ENCODE data around the gene NOM1.
"Not testable (repeated sequence)": the region's sequence is repeated elsewhere in the genome, so short reads cannot be mapped to it uniquely, and the experiment has no call there.

Gene NOM1

GRCh38 chr7:156949541-156950380 lies at the start of gene NOM1:
Gene NOM1 (plus strand): TSS chr7:156949712. CDS start chr7:156949738, 26 bp downstream.
- DNase-seq, result peak; percentile 96
- in situ Hi-C loops (cut with HindIII; ENCODE audit: low pct_ligation_motif_present, low pct_unique_long_range_greater_than_20kb, low sequenced_read_pairs), result no loop called here

- DNase-seq, result not testable (repeated sequence)
Measured at GRCh38 chr7:156900093-156900492, 49.4 kb upstream of the NOM1 start.

GRCh38 chr7:156903232-156903909 lies 46.1 kb upstream of the NOM1 start:
- in situ Hi-C loops (cut with HindIII; ENCODE audit: low pct_ligation_motif_present, low pct_unique_long_range_greater_than_20kb, low sequenced_read_pairs), result no loop called here
- no peak for DNase-seq

More at GRCh38 chr7:156900093-156900492, 49.4 kb upstream of the NOM1 start:
- in situ Hi-C loops (cut with HindIII; ENCODE audit: low pct_ligation_motif_present, low pct_unique_long_range_greater_than_20kb, low sequenced_read_pairs), result not testable (repeated sequence)

- DNase-seq, result no peak
- in situ Hi-C loops (cut with HindIII; ENCODE audit: low pct_ligation_motif_present, low pct_unique_long_range_greater_than_20kb, low sequenced_read_pairs), result no loop called here
Measured at GRCh38 chr7:156906200-156906649, 43.3 kb upstream of the NOM1 start.

- no peak for DNase-seq
Measured at GRCh38 chr7:156907656-156908055, 41.9 kb upstream of the NOM1 start.

DNA sequence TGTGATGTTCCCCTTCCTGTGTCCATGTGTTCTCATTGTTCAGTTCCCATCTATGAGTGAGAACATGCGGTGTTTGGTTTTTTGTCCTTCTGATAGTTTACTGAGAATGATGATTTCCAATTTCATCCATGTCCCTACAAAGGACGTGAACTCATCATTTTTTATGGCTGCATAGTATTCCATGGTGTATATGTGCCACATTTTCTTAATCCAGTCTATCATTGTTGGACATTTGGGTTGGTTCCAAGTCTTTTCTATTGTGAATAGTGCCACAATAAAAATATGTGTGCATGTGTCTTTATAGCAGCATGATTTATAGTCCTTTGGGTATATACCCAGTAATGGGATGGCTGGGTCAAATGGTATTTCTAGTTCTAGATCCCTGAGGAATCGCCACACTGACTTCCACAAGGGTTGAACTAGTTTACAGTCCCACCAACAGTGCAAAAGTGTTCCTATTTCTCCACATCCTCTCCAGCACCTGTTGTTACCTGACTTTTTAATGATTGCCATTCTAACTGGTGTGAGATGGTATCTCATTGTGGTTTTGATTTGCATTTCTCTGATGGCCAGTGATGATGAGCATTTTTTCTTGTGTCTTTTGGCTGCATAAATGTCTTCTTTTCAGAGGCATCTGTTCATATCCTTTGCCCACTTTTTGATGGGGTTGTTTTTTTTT lies 39.8 kb upstream of the NOM1 start:
- DNase-seq; in situ Hi-C loops (cut with HindIII; ENCODE audit: low pct_ligation_motif_present, low pct_unique_long_range_greater_than_20kb, low sequenced_read_pairs): not testable (repeated sequence)

More at GRCh38 chr7:156907656-156908055, 41.9 kb upstream of the NOM1 start:
- in situ Hi-C loops (cut with HindIII; ENCODE audit: low pct_ligation_motif_present, low pct_unique_long_range_greater_than_20kb, low sequenced_read_pairs), result no loop called here

DNA sequence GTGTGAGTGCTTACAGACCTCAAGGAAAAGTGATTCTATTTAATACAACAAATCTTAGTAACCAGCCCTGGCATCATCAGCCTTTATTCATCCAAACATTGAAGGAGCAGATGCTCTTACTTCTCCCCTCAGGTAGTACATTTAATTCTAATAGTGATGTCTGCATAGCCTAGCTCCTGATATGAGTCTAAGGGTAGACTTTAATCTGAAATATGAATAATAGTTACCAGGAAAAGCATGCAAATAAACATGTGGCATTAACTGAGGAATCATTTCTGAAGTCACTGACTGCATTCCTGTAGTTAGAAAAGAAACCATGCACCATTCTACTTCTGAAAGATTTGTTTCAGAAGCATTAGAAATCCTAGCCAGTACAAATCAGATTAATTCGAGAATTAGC lies 30.9 kb upstream of the NOM1 start:
- in situ Hi-C loops (cut with HindIII; ENCODE audit: low pct_ligation_motif_present, low pct_unique_long_range_greater_than_20kb, low sequenced_read_pairs), result no loop called here
- no peak for DNase-seq

- DNase-seq, result no peak
- in situ Hi-C loops (cut with HindIII; ENCODE audit: low pct_ligation_motif_present, low pct_unique_long_range_greater_than_20kb, low sequenced_read_pairs), result no loop called here
Measured at GRCh38 chr7:156919132-156919713, 30.3 kb upstream of the NOM1 start.

DNA sequence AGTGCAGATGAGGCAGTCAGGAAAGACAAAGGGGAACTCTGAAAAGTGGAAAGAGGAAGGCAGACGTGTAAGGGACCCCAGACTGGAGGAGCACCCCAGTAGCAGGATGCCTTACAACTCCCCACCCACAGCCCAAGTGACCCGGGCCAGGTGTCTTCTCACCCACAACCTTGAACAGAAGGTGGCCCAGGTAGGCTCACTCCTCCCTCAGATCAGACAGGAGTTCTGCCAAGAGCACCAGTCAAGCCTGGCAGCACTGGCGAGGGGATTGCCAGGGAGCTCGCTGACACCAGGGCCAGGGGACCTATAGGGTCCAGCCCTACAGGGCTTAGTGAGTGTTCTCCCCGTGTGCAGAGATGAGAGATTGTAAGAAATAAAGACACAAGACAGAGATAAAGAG lies 29.4 kb upstream of the NOM1 start:
- no peak for DNase-seq
- in situ Hi-C loops (cut with HindIII; ENCODE audit: low pct_ligation_motif_present, low pct_unique_long_range_greater_than_20kb, low sequenced_read_pairs), result no loop called here

GRCh38 chr7:156920487-156921373 lies 28.8 kb upstream of the NOM1 start:
- in situ Hi-C loops (cut with HindIII; ENCODE audit: low pct_ligation_motif_present, low pct_unique_long_range_greater_than_20kb, low sequenced_read_pairs); DNase-seq: not testable (repeated sequence)

DNA sequence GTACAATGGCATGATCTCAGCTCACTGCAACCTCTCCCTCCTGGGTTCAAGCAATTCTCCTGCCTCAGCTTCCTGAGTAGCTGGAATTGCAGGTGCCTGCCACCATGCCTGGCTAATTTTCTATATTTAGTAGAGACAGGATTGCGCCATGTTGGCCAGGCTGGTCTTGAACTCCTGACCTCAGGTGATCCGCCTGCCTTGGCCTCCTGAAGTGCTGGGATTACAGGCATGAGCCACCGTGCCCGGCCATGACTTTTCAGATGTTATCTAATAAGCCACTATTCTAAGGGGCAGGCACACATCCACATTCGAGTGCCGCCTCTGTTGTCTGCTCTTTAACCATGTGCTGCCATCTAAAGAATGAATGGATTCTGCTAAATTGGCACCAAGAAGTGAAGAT lies 27.2 kb upstream of the NOM1 start:
- DNase-seq; in situ Hi-C loops (cut with HindIII; ENCODE audit: low pct_ligation_motif_present, low pct_unique_long_range_greater_than_20kb, low sequenced_read_pairs): not testable (repeated sequence)

DNA sequence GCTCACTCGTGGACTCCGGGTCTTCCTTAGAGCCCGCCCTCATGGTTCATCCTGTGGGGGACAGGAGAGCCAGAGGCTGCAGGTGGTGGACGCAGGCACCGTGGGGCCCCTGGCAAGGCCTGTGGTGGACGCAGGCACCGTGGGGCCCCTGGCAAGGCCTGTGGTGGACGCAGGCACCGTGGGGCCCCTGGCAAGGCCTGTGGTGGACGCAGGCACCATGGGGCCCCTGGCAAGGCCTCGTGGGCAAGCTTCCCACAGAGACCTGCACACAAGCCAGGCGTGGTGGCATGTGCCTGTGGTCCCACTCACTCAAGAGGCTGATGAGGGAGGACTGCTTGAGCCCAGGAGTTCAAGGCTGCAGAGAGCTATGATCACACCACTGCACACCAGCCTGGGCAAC lies 23.7 kb upstream of the NOM1 start:
- DNase-seq; in situ Hi-C loops (cut with HindIII; ENCODE audit: low pct_ligation_motif_present, low pct_unique_long_range_greater_than_20kb, low sequenced_read_pairs): not testable (repeated sequence)

- in situ Hi-C loops (cut with HindIII; ENCODE audit: low pct_ligation_motif_present, low pct_unique_long_range_greater_than_20kb, low sequenced_read_pairs), result no loop called here
- no peak for DNase-seq
Measured at GRCh38 chr7:156927571-156928405, 21.7 kb upstream of the NOM1 start.

- DNase-seq, result no peak
- in situ Hi-C loops (cut with HindIII; ENCODE audit: low pct_ligation_motif_present, low pct_unique_long_range_greater_than_20kb, low sequenced_read_pairs), result no loop called here
Measured at GRCh38 chr7:156928406-156928747, 21.1 kb upstream of the NOM1 start.

- DNase-seq, result no peak
- in situ Hi-C loops (cut with HindIII; ENCODE audit: low pct_ligation_motif_present, low pct_unique_long_range_greater_than_20kb, low sequenced_read_pairs), result no loop called here
Measured at GRCh38 chr7:156929789-156930539, 19.5 kb upstream of the NOM1 start.

- in situ Hi-C loops (cut with HindIII; ENCODE audit: low pct_ligation_motif_present, low pct_unique_long_range_greater_than_20kb, low sequenced_read_pairs), result no loop called here
- no peak for DNase-seq
Measured at GRCh38 chr7:156932006-156932405, 17.5 kb upstream of the NOM1 start.

DNA sequence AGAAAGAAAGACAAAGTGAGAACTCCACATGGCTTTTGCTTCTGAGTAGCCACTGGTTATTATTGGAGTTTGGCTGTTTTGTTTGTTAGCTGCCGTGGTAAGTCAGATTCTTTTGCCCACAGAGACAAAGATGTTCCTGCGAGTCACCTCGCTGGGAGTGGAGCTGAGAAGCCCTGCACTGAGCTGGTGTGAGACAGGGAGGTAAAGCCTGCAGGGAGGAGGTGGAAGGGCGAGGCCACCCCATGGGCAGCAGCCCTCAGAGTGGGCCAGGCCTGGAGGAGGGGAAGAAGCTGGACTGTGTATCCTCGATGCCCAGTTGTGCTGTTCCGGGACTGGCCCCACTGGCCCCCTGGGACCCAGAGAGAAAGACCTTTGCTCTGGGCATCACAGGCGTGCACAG lies 14.3 kb upstream of the NOM1 start:
- DNase-seq, result no peak
- in situ Hi-C loops (cut with HindIII; ENCODE audit: low pct_ligation_motif_present, low pct_unique_long_range_greater_than_20kb, low sequenced_read_pairs), result no loop called here

Measured in ACHN (cell line).